HG02798 (cell line): ENCODE data around the gene CHD9.
"Not testable (repeated sequence)": the region's sequence is repeated elsewhere in the genome, so short reads cannot be mapped to it uniquely, and the experiment has no call there.

Source experiments
- ATAC-seq: cut with Tn5 transposase; IDR thresholded peaks from one replicate; pipeline ENCODE4 v1.9.1; 2021; ENCODE audit warnings: mild to moderate bottlenecking; ENCODE audit not compliant: unreplicated experiment, poor library complexity

Gene CHD9

DNA sequence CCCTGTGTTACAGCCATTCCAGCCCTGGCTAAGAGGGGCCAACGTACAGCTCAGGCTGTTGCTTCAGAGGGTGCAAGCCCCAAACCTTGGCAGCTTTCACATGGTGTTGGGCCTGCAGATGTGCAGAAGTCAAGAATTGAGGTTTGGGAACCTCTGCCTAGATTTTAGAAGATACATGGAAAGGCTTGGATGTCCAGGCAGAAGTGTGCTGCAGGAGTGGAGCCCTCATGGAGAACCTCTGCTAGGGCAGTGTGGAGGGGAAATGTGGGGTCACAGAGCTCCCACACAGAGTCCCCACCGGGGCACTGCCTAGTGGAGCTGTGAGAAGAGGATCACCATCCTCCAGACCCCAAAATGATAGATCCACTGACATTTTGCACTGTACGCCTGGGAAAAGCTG is 130.9 kb downstream of the CHD9 start:
- ATAC-seq: not testable (repeated sequence)

- ATAC-seq: no peak
Observed at GRCh38 chr16:53187775-53188174, 133.0 kb downstream of the CHD9 start.

DNA sequence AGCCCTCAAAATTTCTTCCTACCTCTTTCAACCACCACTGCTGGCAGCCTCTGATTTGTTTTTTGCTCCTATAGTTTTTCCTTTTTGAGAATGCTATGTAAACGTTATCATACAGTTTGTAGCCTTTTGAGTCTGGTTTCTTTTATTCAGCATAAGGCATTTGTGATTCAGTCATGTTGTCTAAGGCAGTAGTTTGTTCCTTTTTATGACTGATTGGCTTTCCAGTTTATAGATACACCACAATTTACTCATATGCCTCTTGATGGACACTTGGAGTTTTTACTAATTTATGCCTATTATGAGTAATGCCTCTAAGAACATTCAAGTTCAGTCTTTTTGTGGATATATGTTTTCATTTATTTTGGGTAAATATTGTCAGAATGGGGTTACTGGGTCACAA is 136.6 kb downstream of the CHD9 start:
- ATAC-seq: no peak

- no peak for ATAC-seq
Observed at GRCh38 chr16:53198933-53199332, 144.1 kb downstream of the CHD9 start.

GRCh38 chr16:53201900-53202299 is 147.1 kb downstream of the CHD9 start:
- ATAC-seq: no peak

DNA sequence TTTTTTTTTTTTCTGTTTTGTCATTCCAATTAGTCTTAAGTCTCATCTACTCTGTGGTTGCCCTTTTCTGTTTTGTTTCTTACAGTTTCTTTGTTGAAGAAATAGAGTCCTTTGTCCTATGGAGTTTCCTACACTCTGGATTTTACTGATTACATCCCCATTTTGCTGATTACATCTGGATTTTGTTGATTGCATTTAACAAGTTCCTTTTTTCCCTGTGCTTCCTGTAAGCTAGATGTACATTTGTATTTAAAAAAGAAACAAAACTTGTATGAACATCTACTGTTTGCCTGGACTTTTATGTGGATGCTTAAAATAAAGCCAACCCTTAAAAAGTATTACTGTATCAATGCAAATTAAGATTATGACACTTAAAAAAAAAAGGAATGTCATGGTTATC is 147.6 kb downstream of the CHD9 start:
- no peak for ATAC-seq

- peak; percentile 85 for ATAC-seq
Observed at GRCh38 chr16:53207810-53208752, 153.3 kb downstream of the CHD9 start.

DNA sequence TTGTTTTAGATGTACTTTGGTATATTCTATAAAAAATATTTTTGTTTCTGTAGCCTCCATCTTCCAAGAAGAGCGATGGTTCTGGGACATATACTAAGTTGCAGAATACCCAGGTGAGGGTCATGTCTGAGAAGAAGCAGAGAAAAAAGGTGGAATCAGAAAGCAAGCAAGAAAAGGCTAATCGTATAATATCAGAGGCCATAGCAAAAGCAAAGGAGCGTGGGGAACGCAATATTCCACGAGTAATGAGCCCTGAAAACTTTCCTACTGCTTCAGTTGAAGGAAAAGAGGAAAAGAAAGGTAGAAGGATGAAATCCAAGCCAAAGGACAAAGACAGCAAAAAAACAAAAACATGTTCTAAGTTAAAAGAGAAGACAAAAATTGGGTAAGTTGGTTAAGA is 154.6 kb downstream of the CHD9 start:
- ATAC-seq: no peak

DNA sequence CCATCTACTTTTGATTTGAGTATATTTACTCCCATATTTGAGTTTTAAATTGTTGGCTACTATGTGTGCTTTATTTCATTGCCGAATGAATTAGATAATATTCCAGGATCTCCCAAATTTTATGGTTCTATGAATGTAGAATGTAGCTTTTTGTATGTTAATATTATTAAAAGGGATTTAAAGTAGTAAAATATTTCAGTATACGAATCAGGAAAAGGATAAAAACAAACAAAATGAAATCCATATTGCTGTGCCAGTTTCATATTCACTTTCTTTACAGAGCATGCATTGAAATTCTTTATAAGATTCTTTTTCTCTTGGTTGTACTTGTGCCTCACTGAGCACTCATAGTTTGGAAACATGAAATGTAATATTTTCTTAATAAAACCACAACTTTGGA is 155.1 kb downstream of the CHD9 start:
- ATAC-seq: no peak

GRCh38 chr16:53211253-53211652 is 156.5 kb downstream of the CHD9 start:
- ATAC-seq: no peak

DNA sequence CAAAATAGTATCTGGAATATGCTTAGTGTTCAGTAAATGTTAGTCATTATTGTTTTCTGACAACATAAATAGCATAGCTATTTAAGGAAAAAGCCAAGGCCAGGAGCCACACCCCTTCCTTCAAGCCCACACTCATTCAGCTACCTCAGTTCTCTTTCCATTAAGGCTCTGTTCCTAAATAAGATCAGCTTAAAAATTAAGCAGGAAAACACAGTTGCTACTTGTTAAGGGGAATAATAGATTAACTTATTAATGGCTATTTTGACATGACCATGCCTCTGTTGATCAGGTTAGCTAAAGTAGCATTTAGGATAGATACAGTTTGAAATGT is 158.1 kb downstream of the CHD9 start:
- ATAC-seq: no peak

DNA sequence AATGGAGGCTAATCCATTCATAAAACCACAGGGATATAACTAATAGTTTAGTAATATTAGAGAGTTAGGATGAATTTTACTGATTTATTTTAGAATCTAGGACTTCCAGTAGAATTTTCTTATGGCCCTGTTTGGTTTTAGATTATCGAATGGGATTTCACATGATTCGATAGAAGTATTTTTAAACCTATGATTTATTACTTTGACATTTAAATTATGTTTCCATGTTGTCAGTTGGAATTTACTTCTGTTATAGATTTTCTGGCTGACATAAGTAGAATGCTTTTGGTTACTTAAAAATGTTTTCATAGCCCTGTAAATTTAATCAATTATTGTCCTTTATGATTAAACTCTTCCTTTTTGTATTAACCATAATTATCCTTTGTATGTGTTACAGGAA is 158.8 kb downstream of the CHD9 start:
- no peak for ATAC-seq

GRCh38 chr16:53216798-53217197 is 162.0 kb downstream of the CHD9 start:
- ATAC-seq: no peak

GRCh38 chr16:53219371-53219770 is 164.6 kb downstream of the CHD9 start:
- ATAC-seq: no peak

- ATAC-seq: no peak
Observed at GRCh38 chr16:53219795-53220454, 165.1 kb downstream of the CHD9 start.

DNA sequence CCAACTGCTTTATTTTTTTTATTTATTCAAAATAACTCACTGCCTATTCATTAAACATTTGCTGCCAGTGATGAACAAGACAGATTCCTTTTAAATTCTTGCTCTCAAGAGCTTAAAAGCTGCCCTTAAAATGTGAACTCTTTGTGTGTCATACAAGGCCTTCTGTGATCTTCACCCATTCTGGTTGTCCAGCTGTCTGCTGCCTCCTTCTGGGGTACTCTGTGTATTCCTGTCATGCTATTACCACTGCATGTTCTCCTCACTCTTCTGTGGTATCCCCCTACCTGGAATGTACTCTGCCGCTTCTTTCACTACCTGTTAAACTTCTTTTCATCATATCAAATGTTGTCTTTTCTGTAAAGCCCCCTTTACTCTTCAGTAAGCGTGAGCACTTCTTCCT is 165.8 kb downstream of the CHD9 start:
- peak; percentile 45 for ATAC-seq

GRCh38 chr16:53224951-53225533 is 170.3 kb downstream of the CHD9 start:
- ATAC-seq: no peak

GRCh38 chr16:53232826-53233529 is 178.2 kb downstream of the CHD9 start:
- ATAC-seq: no peak

DNA sequence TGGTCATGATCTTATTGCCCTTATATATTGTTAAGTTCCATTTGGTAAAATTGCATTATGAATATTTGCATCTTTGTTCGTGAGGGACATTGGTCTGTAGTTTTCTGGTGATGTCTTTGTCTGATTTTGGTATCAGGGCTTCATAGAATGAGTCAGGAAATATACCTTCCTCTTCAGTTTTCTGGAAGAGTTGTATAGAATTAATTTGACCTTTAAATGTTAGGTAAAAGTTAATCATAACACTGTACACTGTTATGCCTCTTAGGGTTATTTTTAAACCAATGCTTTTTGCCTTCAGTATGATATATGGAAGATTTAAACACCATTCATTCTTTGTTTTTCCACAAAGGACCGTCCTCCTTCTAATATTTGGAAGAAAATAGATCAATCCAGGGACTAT is 180.0 kb downstream of the CHD9 start:
- ATAC-seq: no peak

DNA sequence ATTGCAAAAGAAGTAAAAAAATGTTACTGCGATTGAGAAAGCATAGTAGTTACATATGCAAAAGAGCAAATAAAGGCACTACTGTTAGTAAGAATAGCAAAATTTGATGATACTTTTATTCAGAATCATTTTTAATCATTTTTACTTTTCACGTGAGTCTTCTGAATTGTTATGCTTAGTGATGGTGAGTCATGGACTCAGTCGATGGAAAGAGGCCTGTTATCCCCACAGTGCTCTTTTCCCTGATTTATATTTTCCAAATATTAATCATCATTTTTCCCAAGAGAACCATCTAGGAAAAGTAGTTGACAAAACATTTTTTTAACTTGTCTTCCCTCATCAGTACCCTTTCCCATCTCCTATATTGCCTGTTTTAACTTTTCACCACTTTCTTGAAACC is 181.1 kb downstream of the CHD9 start:
- no peak for ATAC-seq

DNA sequence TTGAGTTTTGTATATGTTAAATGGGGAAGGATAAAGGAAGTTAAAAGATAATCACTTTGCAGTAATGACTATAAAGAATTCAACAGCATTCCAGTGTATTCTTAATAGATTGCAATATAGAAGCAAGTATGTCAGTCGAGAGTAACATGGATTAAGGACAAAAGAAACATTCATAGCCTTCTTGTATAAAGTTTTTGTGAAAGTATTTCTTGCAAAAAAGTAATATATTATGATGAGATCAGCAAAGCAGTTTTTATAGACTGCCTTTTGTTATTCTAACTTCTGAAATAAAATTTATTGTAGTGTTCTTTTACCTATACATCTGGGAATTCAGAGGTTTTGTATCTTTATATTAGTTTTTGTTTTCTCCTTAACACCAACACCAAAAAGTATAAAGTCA is 194.5 kb downstream of the CHD9 start:
- no peak for ATAC-seq
